Fibroblast of lung (primary cell): Measurements from ENCODE around the gene EIF2AK2.

Source experiments
- EZH2 ChIP-seq: IDR thresholded peaks from 2 replicates; pipeline ENCODE4 v1.5.1; 2012; ENCODE audit warnings: low read length, control low read depth, mild to moderate bottlenecking; ENCODE audit errors: missing control alignments
- TF ChIP-seq, protein P1 (sequence below), 2 donors: IDR thresholded peaks in 1 of 2; conservative IDR thresholded peaks in 1 of 2; 1 replicate in 1 of 2; 2 replicates in 1 of 2; pipeline ENCODE4 v1.5.1; 2011 to 2012; ENCODE audit warnings: low read length in 2 of 2, control low read depth in 1 of 2, inconsistent platforms in 1 of 2, low read depth in 1 of 2, mild to moderate bottlenecking in 1 of 2

DNA sequence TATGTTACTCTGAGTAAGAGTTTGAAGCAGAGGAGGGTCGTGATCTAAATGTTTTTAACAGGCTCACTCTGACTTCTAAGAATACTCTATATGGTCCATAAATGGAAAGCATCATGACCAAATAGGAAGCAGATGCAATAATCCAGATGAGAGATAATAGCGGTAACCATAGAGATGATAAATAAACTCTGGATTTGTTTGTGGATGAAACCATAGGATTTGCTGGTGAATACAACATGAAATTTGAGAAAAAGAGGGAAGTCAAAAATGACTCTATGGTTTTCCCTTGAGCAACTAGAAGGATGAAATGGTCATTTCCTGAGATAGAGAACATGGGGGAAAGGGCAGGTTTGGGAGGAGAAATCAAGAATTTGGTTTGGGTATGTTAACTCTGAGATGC, 76.5 kb downstream of the EIF2AK2 start:
- TF ChIP-seq, protein P1, sequence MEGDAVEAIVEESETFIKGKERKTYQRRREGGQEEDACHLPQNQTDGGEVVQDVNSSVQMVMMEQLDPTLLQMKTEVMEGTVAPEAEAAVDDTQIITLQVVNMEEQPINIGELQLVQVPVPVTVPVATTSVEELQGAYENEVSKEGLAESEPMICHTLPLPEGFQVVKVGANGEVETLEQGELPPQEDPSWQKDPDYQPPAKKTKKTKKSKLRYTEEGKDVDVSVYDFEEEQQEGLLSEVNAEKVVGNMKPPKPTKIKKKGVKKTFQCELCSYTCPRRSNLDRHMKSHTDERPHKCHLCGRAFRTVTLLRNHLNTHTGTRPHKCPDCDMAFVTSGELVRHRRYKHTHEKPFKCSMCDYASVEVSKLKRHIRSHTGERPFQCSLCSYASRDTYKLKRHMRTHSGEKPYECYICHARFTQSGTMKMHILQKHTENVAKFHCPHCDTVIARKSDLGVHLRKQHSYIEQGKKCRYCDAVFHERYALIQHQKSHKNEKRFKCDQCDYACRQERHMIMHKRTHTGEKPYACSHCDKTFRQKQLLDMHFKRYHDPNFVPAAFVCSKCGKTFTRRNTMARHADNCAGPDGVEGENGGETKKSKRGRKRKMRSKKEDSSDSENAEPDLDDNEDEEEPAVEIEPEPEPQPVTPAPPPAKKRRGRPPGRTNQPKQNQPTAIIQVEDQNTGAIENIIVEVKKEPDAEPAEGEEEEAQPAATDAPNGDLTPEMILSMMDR (conservative IDR thresholded peaks at IDR 0.05 in 1 of 2, IDR thresholded peaks at IDR 0.05 in 1 of 2; ENCODE audit: low read depth in 1 of 2, low read length in 2 of 2): no peak
- no peak for TF ChIP-seq EZH2
